Osteoblast (primary cell): ENCODE measurements around the gene SENP6. TPM values are rescaled to one million over a fixed set of nuclear protein-coding genes. Genes with fewer than 3 reads are reported as not detected.

Source experiments
- DNase-seq: peaks from one replicate; pipeline ENCODE4 v3.0.0; 2011; ENCODE audit warnings: low spot score, mixed read lengths; ENCODE audit not compliant: insufficient read length; ENCODE audit errors: missing footprints
- H2AFZ ChIP-seq: 2 replicates; pipeline ENCODE4 v1.6.0; 2011; ENCODE audit warnings: mild to moderate bottlenecking, low read length
- H3K27ac ChIP-seq: 2 replicates; pipeline ENCODE4 v1.5.1; 2011; ENCODE audit warnings: mild to moderate bottlenecking, low read depth, low read length, moderate library complexity
- H3K27me3 ChIP-seq: 2 replicates; pipeline ENCODE4 v1.6.0; 2012; ENCODE audit warnings: mild to moderate bottlenecking, control low read depth, inconsistent platforms, low read length, moderate library complexity; ENCODE audit not compliant: insufficient read depth
- H3K36me3 ChIP-seq: 2 replicates; pipeline ENCODE4 v1.5.1; 2011; ENCODE audit warnings: mild to moderate bottlenecking, low read length, control low read depth, moderate library complexity; ENCODE audit not compliant: insufficient read depth
- H3K4me1 ChIP-seq: 2 replicates; pipeline ENCODE4 v1.5.1; 2011; ENCODE audit warnings: mild to moderate bottlenecking, low read length, control low read depth, moderate library complexity; ENCODE audit not compliant: insufficient read depth
- H3K4me2 ChIP-seq: 2 replicates; pipeline ENCODE4 v1.6.0; 2011; ENCODE audit warnings: mild to moderate bottlenecking, low read length; ENCODE audit not compliant: insufficient read depth
- H3K4me3 ChIP-seq: fragments of 200-600 bp; sonication (generic); 3 replicates; pipeline ENCODE4 v1.5.1; 2012; ENCODE audit warnings: mild to moderate bottlenecking, low read length, inconsistent platforms; ENCODE audit not compliant: insufficient read depth
- H3K79me2 ChIP-seq: 2 replicates; pipeline ENCODE4 v1.6.0; 2012; ENCODE audit warnings: mild to moderate bottlenecking, low read length, control low read depth, inconsistent platforms; ENCODE audit not compliant: insufficient read depth
- H3K9me3 ChIP-seq: 2 replicates; pipeline ENCODE4 v1.5.1; 2011; ENCODE audit warnings: low read depth, low read length, control low read depth
- H4K20me1 ChIP-seq: 2 replicates; pipeline ENCODE4 v1.6.0; 2012; ENCODE audit warnings: mild to moderate bottlenecking, low read length, control low read depth; ENCODE audit not compliant: insufficient read depth
- CTCF ChIP-seq: IDR thresholded peaks from 2 replicates; pipeline ENCODE4 v1.5.1; 2011; ENCODE audit warnings: mild to moderate bottlenecking, low read depth, low read length, moderate library complexity; ENCODE audit errors: extremely low read depth
- total RNA-seq: library from RNA; depleted of rRNA; stranded (reverse); fragments of >200 nt; gene quantifications from 2 replicates; pipeline ENCODE4 v1.2.3, GENCODE V29; 2012

Gene SENP6
- total RNA-seq, 1 donor = 107 TPM

- H3K36me3 ChIP-seq = peaks cover 40% of the 10 kb centered on the region
- no peaks in the 10 kb centered on the region for H3K79me2 ChIP-seq
- no peak overlapping the region for H2AFZ ChIP-seq
- H3K27ac ChIP-seq = no peak overlapping the region
- TF ChIP-seq CTCF = no peak
- H3K27me3 ChIP-seq = no peaks in the 10 kb centered on the region
- H4K20me1 ChIP-seq = no peaks in the 10 kb centered on the region
- no peak for DNase-seq
- H3K4me1 ChIP-seq = no peaks in the 10 kb centered on the region
- H3K4me2 ChIP-seq = no peak overlapping the region
- H3K4me3 ChIP-seq = no peak overlapping the region
- no peaks in the 10 kb centered on the region for H3K9me3 ChIP-seq
Observed at GRCh38 chr6:75656479-75656878, 54.8 kb downstream of the SENP6 start.

GRCh38 chr6:75657327-75657726 lies 55.6 kb downstream of the SENP6 start:
- no peak for DNase-seq
- H3K4me1 ChIP-seq = no peaks in the 10 kb centered on the region
- H3K36me3 ChIP-seq = peaks cover 35% of the 10 kb centered on the region
- H2AFZ ChIP-seq = no peak overlapping the region
- H3K27me3 ChIP-seq = no peaks in the 10 kb centered on the region
- TF ChIP-seq CTCF = no peak
- no peak overlapping the region for H3K27ac ChIP-seq
- no peaks in the 10 kb centered on the region for H3K9me3 ChIP-seq
- no peaks in the 10 kb centered on the region for H3K79me2 ChIP-seq
- H3K4me3 ChIP-seq = no peak overlapping the region
- H4K20me1 ChIP-seq = no peaks in the 10 kb centered on the region
- H3K4me2 ChIP-seq = no peak overlapping the region

GRCh38 chr6:75666592-75666991 lies 64.9 kb downstream of the SENP6 start:
- TF ChIP-seq CTCF = no peak
- H3K4me3 ChIP-seq = no peak overlapping the region
- no peak overlapping the region for H3K4me2 ChIP-seq
- H2AFZ ChIP-seq = no peak overlapping the region
- H3K27me3 ChIP-seq = no peaks in the 10 kb centered on the region
- no peak for DNase-seq
- peaks cover 49% of the 10 kb centered on the region for H3K36me3 ChIP-seq
- no peaks in the 10 kb centered on the region for H3K9me3 ChIP-seq
- H3K27ac ChIP-seq = no peak overlapping the region
- H3K4me1 ChIP-seq = no peaks in the 10 kb centered on the region
- no peaks in the 10 kb centered on the region for H3K79me2 ChIP-seq
- no peaks in the 10 kb centered on the region for H4K20me1 ChIP-seq

- Histone ChIP-seq H3K27me3 (no peaks in the 10 kb centered on the region), H3K9me3 (no peaks in the 10 kb centered on the region), H2AFZ (no peak overlapping the region), H3K36me3 (peaks cover 58% of the 10 kb centered on the region), H3K4me1 (no peaks in the 10 kb centered on the region), H3K4me3 (no peak overlapping the region), H3K79me2 (no peaks in the 10 kb centered on the region), H4K20me1 (no peaks in the 10 kb centered on the region), H3K4me2 (no peak overlapping the region), H3K27ac (no peak overlapping the region)
- DNase-seq = no peak
- no peak for TF ChIP-seq CTCF
Observed at GRCh38 chr6:75673884-75674283, 72.2 kb downstream of the SENP6 start.
